Loucy (cell line): Measurements from ENCODE around the gene INSIG2.

Source experiments
- H2AFZ ChIP-seq: fragments of 200-600 bp; sonication (generic); 2 replicates; pipeline ENCODE4 v1.6.0; 2016; ENCODE audit warnings: antibody characterized with exemption, mild to moderate bottlenecking, low read length, moderate library complexity
- H3F3A ChIP-seq: fragments of 200-600 bp; 2 replicates; pipeline ENCODE4 v1.6.0; 2016; ENCODE audit warnings: antibody characterized with exemption, low read depth, mild to moderate bottlenecking
- H3K27me3 ChIP-seq: fragments of 200-600 bp; sonication (generic); 2 replicates; pipeline ENCODE4 v1.6.1; 2014; ENCODE audit warnings: low read length, mild to moderate bottlenecking; ENCODE audit not compliant: insufficient read depth, poor library complexity, severe bottlenecking
- H3K36me3 ChIP-seq: fragments of 200-600 bp; sonication (generic); 2 replicates; pipeline ENCODE4 v1.6.1; 2016; ENCODE audit warnings: low read length; ENCODE audit not compliant: insufficient read depth
- H3K4me1 ChIP-seq: fragments of 200-600 bp; sonication (generic); 2 replicates; pipeline ENCODE4 v1.5.1; 2014; ENCODE audit warnings: low read length, mild to moderate bottlenecking; ENCODE audit not compliant: insufficient read depth, poor library complexity, severe bottlenecking
- H3K4me2 ChIP-seq: fragments of 200-600 bp; sonication (generic); 2 replicates; pipeline ENCODE4 v1.6.0; 2014; ENCODE audit warnings: antibody characterized with exemption, low read length, low read depth, mild to moderate bottlenecking; ENCODE audit not compliant: poor library complexity, severe bottlenecking
- H3K4me3 ChIP-seq: fragments of 200-600 bp; sonication (generic); 2 replicates; pipeline ENCODE4 v1.5.1; 2014; ENCODE audit warnings: low read length, mild to moderate bottlenecking, mixed read lengths; ENCODE audit not compliant: poor library complexity, severe bottlenecking
- H3K79me2 ChIP-seq: fragments of 200-600 bp; sonication (generic); 2 replicates; pipeline ENCODE4 v1.6.1; 2014; ENCODE audit warnings: low read length; ENCODE audit not compliant: insufficient read depth
- H3K9ac ChIP-seq: fragments of 200-600 bp; sonication (generic); 2 replicates; pipeline ENCODE4 v1.6.0; 2014; ENCODE audit warnings: mild to moderate bottlenecking, low read depth, low read length, moderate library complexity; ENCODE audit not compliant: poor library complexity, severe bottlenecking
- H3K9me2 ChIP-seq: fragments of 200-600 bp; sonication (generic); replicated peaks from 2 replicates; pipeline ENCODE4 v1.6.1; 2016; ENCODE audit warnings: low read depth, low read length, mixed read lengths
- H3K9me3 ChIP-seq: fragments of 200-600 bp; sonication (generic); 2 replicates; pipeline ENCODE4 v1.6.1; 2014; ENCODE audit warnings: mild to moderate bottlenecking, antibody characterized with exemption, low read length, low read depth; ENCODE audit not compliant: insufficient read depth
- H4K20me1 ChIP-seq: fragments of 200-600 bp; sonication (generic); 2 replicates; pipeline ENCODE4 v1.6.0; 2014; ENCODE audit warnings: antibody characterized with exemption, low read length, mild to moderate bottlenecking; ENCODE audit not compliant: insufficient read depth, poor library complexity, severe bottlenecking
- CTCF ChIP-seq: fragments of 200-600 bp; sonication (generic); conservative IDR thresholded peaks from 2 replicates; pipeline ENCODE4 v1.5.1; 2014; ENCODE audit warnings: mild to moderate bottlenecking, antibody characterized with exemption, low read length
- EZH2phosphoT487 ChIP-seq: fragments of 200-600 bp; IDR thresholded peaks from 2 replicates; pipeline ENCODE4 v1.6.1; 2018; ENCODE audit warnings: antibody characterized with exemption, mild to moderate bottlenecking, moderate library complexity, borderline replicate concordance

The INSIG2 gene

DNA sequence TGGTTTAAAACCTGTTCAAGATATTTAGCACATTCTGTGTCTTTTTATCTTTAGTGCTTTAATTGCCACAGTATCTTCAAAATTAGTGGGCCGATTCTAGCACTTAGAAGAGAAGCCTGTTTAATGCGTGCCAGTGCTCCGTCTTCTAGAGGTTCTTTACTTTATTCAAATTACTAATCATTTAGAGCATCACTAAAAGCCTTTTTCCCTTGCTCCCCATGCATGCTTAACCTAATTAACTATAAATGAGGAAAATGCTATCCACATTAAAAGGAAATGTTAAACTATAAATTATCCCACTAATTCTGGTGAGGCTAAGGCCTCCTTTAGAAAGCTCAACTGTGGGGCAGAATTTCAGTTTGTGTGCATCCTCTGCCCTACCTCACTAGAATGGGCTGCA lies 31.5 kb upstream of the INSIG2 start:
- Histone ChIP-seq H2AFZ (no peak overlapping the region), H3K27me3 (no peaks in the 10 kb centered on the region), H3K9ac (no peak overlapping the region), H3K9me2 (no peaks in the 10 kb centered on the region), H3K4me3 (no peak overlapping the region), H3K36me3 (no peaks in the 10 kb centered on the region), H3K4me2 (no peak overlapping the region), H3K79me2 (no peaks in the 10 kb centered on the region), H3K4me1 (peaks cover 33% of the 10 kb centered on the region), H3K9me3 (no peaks in the 10 kb centered on the region), H4K20me1 (no peaks in the 10 kb centered on the region), H3F3A (no peaks in the 10 kb centered on the region)
- TF ChIP-seq EZH2phosphoT487 (no peak), CTCF (no peak)

DNA sequence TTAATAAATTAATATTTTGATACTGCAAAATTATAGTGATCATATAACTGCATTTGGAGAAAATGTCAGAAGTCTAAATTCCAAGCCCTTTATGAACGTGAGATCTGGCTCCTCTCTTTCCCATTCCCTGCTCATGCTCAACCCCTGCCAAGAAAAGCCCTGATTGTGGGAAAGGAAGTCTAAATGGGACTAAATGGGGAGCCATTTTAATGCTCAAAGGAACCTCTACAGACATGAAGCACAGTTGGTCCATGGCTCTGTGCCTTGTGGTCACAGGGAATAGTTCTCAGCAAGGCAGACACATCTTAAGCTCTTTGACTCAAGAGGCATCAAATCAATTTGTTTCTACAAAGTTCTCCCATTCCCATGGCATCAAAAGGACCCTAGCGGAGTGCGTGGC lies 29.3 kb upstream of the INSIG2 start:
- no peak for TF ChIP-seq CTCF
- TF ChIP-seq EZH2phosphoT487, result no peak
- H3K4me2 ChIP-seq, result no peak overlapping the region
- H3K27me3 ChIP-seq, result no peaks in the 10 kb centered on the region
- no peaks in the 10 kb centered on the region for H3K79me2 ChIP-seq
- H3K9ac ChIP-seq, result no peak overlapping the region
- H4K20me1 ChIP-seq, result no peaks in the 10 kb centered on the region
- H3F3A ChIP-seq, result no peaks in the 10 kb centered on the region
- H3K36me3 ChIP-seq, result no peaks in the 10 kb centered on the region
- no peak overlapping the region for H2AFZ ChIP-seq
- H3K4me3 ChIP-seq, result no peak overlapping the region
- no peaks in the 10 kb centered on the region for H3K9me2 ChIP-seq
- peaks cover 40% of the 10 kb centered on the region for H3K4me1 ChIP-seq
- no peaks in the 10 kb centered on the region for H3K9me3 ChIP-seq

DNA sequence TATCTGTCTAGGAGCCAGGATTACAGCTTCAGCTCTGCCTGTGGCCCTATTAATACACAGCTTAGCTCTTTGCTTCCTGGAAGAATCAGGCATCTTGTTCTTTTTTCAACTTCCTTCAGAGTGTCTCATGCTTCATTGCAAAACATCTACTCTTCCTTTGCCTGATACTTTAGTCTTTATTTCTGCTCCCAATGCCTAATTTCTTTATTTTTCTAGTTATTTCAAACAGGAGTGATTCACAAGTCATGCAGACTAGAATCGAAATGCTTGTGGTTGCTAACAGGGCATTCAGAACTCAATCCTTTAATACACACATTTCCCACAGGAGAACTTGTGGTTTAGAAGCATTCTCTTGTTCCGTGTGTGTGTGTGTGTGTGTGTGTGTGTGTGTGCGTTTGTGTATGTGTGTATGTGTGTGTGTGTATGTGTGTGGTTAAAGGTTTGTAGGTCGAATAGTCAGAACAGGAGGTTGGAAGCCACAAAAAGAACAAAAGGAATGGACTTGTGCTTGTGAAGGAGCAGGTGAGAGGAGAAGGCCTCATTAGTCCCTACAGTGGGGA lies 28.3 kb upstream of the INSIG2 start:
- Histone ChIP-seq H3K79me2 (no peaks in the 10 kb centered on the region), H3K27me3 (no peaks in the 10 kb centered on the region), H3K4me2 (peak overlapping the region; percentile 42), H3K9ac (peak overlapping the region; percentile 48), H4K20me1 (no peaks in the 10 kb centered on the region), H3K4me3 (no peak overlapping the region), H3K36me3 (no peaks in the 10 kb centered on the region), H2AFZ (peak overlapping the region; percentile 65), H3K4me1 (peaks cover 50% of the 10 kb centered on the region), H3K9me3 (no peaks in the 10 kb centered on the region), H3K9me2 (no peaks in the 10 kb centered on the region), H3F3A (no peaks in the 10 kb centered on the region)
- no peak for TF ChIP-seq CTCF
- no peak for TF ChIP-seq EZH2phosphoT487
